Measurements from ENCODE around the gene KRTAP2-3. TPM values are rescaled to one million over a fixed set of nuclear protein-coding genes. Genes with fewer than 3 reads are reported as not detected.

Gene KRTAP2-3
- total RNA-seq, 1 donor from 2014 or later = 26.7 TPM

DNA sequence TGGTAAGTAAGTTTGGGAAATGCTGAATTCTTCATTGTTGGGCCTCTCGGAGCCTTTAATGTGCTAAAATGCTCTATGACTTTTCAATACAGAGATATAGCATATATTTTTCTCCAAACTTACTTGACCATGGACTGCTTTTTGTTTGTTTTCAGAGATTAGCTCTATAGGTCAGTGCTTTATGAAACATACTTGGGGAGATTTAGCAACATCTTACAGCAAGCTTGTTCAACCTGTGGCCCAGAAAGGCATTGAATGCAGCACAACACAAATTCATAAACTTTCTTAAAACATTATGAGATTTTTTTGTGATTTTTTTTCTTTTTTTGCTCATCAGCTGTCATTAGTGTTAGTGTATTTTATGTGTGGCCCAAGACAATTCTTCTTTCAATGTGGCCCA lies 50.0 kb downstream of the KRTAP2-3 start:
- TF ChIP-seq, protein P1, sequence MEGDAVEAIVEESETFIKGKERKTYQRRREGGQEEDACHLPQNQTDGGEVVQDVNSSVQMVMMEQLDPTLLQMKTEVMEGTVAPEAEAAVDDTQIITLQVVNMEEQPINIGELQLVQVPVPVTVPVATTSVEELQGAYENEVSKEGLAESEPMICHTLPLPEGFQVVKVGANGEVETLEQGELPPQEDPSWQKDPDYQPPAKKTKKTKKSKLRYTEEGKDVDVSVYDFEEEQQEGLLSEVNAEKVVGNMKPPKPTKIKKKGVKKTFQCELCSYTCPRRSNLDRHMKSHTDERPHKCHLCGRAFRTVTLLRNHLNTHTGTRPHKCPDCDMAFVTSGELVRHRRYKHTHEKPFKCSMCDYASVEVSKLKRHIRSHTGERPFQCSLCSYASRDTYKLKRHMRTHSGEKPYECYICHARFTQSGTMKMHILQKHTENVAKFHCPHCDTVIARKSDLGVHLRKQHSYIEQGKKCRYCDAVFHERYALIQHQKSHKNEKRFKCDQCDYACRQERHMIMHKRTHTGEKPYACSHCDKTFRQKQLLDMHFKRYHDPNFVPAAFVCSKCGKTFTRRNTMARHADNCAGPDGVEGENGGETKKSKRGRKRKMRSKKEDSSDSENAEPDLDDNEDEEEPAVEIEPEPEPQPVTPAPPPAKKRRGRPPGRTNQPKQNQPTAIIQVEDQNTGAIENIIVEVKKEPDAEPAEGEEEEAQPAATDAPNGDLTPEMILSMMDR (conservative IDR thresholded peaks at IDR 0.05; ENCODE audit: low read depth, low read length) = no peak
- no peak for DNase-seq (ENCODE audit: low read depth)
- no peak overlapping the region for H3K4me3 ChIP-seq (ENCODE audit: low read depth, low read length)

DNA sequence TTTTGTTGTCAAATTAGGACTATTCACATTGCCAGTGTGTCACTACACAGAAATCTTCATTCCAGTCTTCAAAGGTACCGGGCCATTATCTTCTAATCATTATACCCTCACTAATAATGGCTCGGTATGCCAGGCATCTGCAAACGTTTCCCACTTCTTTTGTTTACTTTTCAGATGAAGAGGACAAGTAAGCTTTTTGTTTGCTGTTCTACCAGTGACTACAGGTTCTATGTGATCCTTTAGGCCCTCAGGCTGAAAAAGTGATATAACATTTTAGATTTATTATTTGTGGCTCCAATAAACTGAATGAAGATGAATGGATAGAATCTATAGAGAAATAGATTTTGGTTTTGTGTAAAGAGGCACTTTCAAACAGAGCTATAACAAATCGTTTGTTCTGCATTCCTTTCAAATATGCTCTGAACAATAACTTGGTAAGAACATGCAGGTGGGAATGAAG lies 50.6 kb downstream of the KRTAP2-3 start:
- TF ChIP-seq, protein P1 (conservative IDR thresholded peaks at IDR 0.05; ENCODE audit: low read depth, low read length) = no peak
- DNase-seq (ENCODE audit: low read depth) = no peak
- H3K4me3 ChIP-seq (ENCODE audit: low read depth, low read length) = no peak overlapping the region

Other genes with a start within 250 kb of the KRTAP2-3 start
- 10.8 and 22.6 TPM in 2 replicates for gene KRT10, start 237.5 kb downstream of the KRTAP2-3 start, total RNA-seq
- gene KRT12, start 192.9 kb downstream of the KRTAP2-3 start, total RNA-seq = not detected in 2 replicates
- gene KRT20, start 174.9 kb downstream of the KRTAP2-3 start, total RNA-seq = not detected in 2 replicates
- 13.4 and 17.1 TPM in 2 replicates for gene KRT23, start 122.5 kb downstream of the KRTAP2-3 start, total RNA-seq
- not detected in 2 replicates for gene KRT39, start 93.2 kb downstream of the KRTAP2-3 start, total RNA-seq
- gene KRT40, start 75.8 kb downstream of the KRTAP2-3 start, total RNA-seq = not detected in 2 replicates
- gene KRTAP3-3, start 66.0 kb downstream of the KRTAP2-3 start, total RNA-seq = not detected in 2 replicates
- gene KRTAP3-2, start 60.2 kb downstream of the KRTAP2-3 start, total RNA-seq = not detected in 2 replicates
- gene KRTAP3-1, start 51.0 kb downstream of the KRTAP2-3 start, total RNA-seq = not detected in 2 replicates
- gene KRTAP1-5, start 32.9 kb downstream of the KRTAP2-3 start, total RNA-seq = not detected in 2 replicates
- not detected in 2 replicates for gene KRTAP1-4, start 29.9 kb downstream of the KRTAP2-3 start, total RNA-seq
- gene KRTAP1-3, start 25.2 kb downstream of the KRTAP2-3 start, total RNA-seq = not detected in 2 replicates
- gene KRTAP1-1, start 18.7 kb downstream of the KRTAP2-3 start, total RNA-seq = not detected in 2 replicates
- gene KRTAP2-1, start 12.8 kb downstream of the KRTAP2-3 start, total RNA-seq = not detected in 2 replicates
- gene KRTAP2-2, start 4.9 kb downstream of the KRTAP2-3 start, total RNA-seq = not detected in 2 replicates
- not detected in 2 replicates for gene KRTAP2-4, start 5.8 kb upstream of the KRTAP2-3 start, total RNA-seq
- gene KRTAP4-7, start 24.0 kb upstream of the KRTAP2-3 start, total RNA-seq = not detected in 2 replicates
- gene KRTAP4-8, start 38.0 kb upstream of the KRTAP2-3 start, total RNA-seq = not detected in 2 replicates
- gene KRTAP4-16, start 42.1 kb upstream of the KRTAP2-3 start, total RNA-seq = not detected in 2 replicates
- gene KRTAP4-9, start 45.3 kb upstream of the KRTAP2-3 start, total RNA-seq = 0.58 TPM in 1 of 2 replicates, not detected in the other
- gene KRTAP4-11, start 58.3 kb upstream of the KRTAP2-3 start, total RNA-seq = not detected in 2 replicates
- not detected in 2 replicates for gene KRTAP4-12, start 64.1 kb upstream of the KRTAP2-3 start, total RNA-seq
- not detected in 2 replicates for gene KRTAP4-6, start 80.4 kb upstream of the KRTAP2-3 start, total RNA-seq
- gene KRTAP4-5, start 89.7 kb upstream of the KRTAP2-3 start, total RNA-seq = not detected in 2 replicates
- gene KRTAP4-4, start 100.6 kb upstream of the KRTAP2-3 start, total RNA-seq = not detected in 2 replicates
- gene KRTAP4-3, start 108.1 kb upstream of the KRTAP2-3 start, total RNA-seq = not detected in 2 replicates
- gene KRTAP4-2, start 118.1 kb upstream of the KRTAP2-3 start, total RNA-seq = not detected in 2 replicates
- not detected in 2 replicates for gene KRTAP4-1, start 124.8 kb upstream of the KRTAP2-3 start, total RNA-seq
- gene KRTAP9-1, start 129.8 kb upstream of the KRTAP2-3 start, total RNA-seq = not detected in 2 replicates
- not detected in 2 replicates for gene KRTAP9-2, start 166.5 kb upstream of the KRTAP2-3 start, total RNA-seq
- gene KRTAP9-3, start 172.3 kb upstream of the KRTAP2-3 start, total RNA-seq = not detected in 2 replicates
- not detected in 2 replicates for gene KRTAP9-8, start 177.9 kb upstream of the KRTAP2-3 start, total RNA-seq
- not detected in 2 replicates for gene KRTAP9-4, start 189.6 kb upstream of the KRTAP2-3 start, total RNA-seq
- not detected in 2 replicates for gene KRTAP9-9, start 195.3 kb upstream of the KRTAP2-3 start, total RNA-seq
- gene KRTAP9-6, start 205.3 kb upstream of the KRTAP2-3 start, total RNA-seq = not detected in 2 replicates
- not detected in 2 replicates for gene KRTAP9-7, start 215.6 kb upstream of the KRTAP2-3 start, total RNA-seq
- gene KRTAP29-1, start 242.7 kb upstream of the KRTAP2-3 start, total RNA-seq = not detected in 2 replicates
- gene KRTAP16-1, start 249.2 kb upstream of the KRTAP2-3 start, total RNA-seq = not detected in 2 replicates